Inferior parietal cortex (tissue), 1 donor: Measurements from ENCODE around the gene HOXD11.

Experiments
- DNase-seq: peaks from one replicate; pipeline ENCODE4 v3.0.0-alpha.2; 2016; ENCODE audit errors: extremely low spot score

HOXD11 gene

GRCh38 chr2:176106581-176107539, at the start of gene HOXD11:
TSS of gene HOXD11 (plus strand) at chr2:176107280. CDS start at chr2:176107356, 76 bp downstream.
- DNase-seq = no peak

GRCh38 chr2:176063958-176064357, 43.1 kb upstream of the HOXD11 start:
- DNase-seq = no peak

- no peak for DNase-seq
Measured at GRCh38 chr2:176066645-176067588, 40.2 kb upstream of the HOXD11 start.

DNA sequence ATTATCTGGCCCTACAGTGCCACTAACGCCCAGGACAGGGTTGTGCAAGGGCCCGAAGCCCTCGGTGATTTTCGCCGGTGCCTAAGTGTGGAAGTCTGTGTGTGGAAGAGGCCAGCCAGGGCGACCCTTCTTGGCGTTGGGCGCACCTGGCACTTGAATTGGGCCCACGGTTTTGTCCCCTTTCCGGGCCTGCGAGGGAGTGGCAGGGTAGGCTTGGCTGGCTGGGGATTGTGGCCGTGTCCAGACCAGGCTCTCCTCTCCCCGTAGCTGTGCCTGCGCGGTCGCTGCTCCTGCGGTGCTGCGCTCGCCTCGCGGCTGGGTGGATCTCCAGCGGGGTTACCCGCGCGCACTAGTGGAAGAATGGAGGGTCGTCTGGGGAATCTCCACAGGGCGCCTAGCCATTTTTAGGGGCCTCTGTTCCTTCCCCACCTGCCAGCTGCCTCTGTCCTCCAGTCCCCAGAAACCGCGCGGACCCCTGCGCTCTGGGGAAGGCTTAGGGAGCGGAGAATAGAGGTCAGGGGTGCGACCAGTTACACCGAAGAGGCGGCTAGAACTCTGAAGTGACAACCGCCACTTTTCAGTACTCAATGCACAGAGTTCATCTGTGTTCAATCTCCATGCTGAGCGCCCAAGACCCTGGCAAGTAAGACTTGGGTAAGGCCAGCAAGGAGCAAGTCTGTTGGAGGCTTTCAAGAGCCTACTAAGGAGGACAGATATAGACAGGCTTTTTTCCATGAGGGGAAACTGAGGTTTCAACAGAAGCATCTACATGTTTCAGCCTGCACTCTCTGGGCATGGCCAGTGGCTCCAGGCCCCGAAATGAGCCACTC, 39.3 kb upstream of the HOXD11 start:
- DNase-seq = no peak

GRCh38 chr2:176068419-176068832, 38.7 kb upstream of the HOXD11 start:
- no peak for DNase-seq

DNA sequence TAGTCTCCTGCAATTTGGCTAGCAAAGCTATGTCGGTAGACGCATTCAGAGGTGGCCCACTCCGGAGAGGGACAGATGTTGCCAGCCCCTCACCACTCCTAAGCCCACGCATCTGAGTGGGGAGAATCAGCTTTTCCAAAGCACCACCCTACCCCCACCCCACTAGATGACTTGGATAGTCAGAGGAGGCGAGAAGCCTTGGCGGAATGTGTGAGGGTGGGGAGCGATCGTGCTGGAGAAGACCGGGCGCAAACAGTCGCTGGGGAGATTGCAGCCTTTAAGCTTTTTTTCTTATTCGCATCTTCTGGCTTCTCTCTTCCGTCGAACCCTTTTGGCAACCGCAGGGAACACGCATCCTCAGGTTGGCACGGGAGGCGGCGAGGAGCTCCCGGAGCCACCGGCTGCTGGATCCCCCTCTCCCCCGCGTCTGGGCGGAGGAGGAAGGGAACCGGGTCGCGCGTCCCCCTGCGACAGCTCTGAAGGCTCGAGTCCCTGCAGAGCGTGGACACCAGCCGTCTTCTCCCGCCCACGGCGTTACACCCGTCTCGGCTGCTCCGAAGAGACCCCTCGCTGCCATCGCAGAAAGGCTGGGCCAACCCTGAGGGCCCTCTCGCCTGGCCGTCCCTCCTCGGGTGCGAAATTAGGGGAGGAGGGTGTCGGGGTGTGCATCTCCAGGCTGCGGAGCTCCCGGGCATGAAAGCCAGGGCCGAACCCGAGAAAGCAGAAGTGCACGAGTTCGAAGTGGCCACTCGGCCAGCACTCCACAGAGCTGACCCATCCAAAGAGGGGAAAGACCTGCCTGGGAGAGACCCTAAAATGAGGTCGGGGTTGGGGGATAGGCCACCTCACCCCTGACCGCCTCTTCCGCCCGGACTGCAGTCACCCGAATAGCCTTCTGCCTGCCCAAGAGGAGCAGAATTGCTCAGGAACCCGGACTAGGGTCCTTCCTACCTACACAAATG, 35.5 kb upstream of the HOXD11 start:
- DNase-seq = no peak

DNA sequence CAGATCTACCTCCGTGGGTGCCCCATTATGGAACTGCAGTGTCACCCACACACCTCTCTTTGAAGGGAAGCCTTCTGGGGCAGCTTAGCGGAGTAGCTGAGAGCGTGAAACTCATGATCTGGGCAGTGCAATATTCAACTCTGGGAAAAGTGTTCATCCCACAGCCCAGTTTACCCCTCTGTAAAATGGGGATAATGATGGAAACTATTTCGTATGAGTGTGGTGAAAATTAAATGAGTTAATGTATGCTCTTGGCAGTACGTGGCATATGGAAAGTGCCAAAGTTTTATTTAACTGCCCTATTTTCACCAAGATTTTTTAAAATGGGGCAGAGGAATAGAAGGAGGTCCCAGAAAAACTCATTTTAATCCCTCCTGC, 34.8 kb upstream of the HOXD11 start:
- no peak for DNase-seq

DNA sequence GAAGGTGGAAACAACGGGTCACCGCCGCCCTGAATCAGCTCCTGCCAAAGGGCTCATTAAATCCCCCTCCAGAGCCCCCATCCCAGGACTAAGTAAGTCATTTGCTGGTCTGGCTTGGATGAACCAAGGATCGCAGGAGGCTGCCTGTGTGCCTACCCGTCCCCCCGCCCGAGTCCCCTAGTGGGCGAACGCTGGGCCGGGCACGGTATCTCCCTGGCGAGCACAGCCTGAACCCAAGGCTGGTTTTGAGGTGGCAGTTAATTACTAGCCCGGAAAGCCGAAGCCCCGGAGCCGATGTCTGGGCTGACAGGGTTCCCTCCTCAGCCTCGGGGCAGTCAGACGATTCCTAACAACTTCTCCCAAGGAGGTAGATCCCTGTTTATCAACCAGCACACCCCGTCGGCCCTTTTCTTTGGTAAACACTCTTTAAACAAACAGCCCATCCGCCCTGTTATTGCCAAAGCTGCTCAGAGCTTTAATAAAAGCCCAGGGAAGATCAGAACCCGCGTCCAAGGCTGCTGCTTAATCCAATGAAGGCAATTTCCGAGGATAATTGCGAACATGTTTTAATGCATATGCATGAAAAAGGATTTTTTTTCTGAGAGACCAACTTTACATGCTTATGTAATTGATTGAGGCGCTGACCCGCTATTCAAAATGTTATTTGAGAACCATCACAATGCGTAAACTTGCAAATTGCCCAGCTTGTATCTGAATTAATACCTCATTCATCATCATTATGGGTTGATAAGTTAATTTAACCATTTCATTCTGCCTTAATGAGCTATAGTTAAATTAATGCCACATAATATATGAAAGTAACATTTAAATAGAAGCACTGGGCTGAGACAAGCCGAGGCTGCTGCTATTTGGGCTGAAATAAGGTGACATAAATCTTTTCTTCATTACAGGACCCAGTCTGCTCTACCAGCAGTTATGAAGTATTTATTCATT, 33.9 kb upstream of the HOXD11 start:
- DNase-seq = no peak

- no peak for DNase-seq
Measured at GRCh38 chr2:176074919-176075425, 32.1 kb upstream of the HOXD11 start.

GRCh38 chr2:176075481-176075880, 31.6 kb upstream of the HOXD11 start:
- DNase-seq = no peak

DNA sequence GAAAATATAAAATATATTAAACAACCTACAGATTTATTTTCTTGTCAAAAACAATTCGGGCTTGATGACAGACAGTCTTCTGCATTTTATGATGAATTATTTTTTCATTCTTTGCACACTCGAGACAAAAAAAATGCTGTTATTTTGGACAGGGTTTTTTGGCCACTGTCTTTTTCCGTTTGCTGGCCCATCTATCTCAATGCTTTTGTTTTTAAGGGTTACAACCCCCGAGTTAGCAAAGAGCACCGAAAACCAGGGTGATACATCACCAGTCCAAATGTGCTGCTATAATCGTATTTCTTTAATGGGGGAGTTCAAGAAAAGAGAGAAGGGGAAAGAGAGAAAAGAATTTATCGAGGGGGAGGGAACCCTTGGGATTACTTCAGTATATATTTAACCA, 31.0 kb upstream of the HOXD11 start:
- no peak for DNase-seq

DNA sequence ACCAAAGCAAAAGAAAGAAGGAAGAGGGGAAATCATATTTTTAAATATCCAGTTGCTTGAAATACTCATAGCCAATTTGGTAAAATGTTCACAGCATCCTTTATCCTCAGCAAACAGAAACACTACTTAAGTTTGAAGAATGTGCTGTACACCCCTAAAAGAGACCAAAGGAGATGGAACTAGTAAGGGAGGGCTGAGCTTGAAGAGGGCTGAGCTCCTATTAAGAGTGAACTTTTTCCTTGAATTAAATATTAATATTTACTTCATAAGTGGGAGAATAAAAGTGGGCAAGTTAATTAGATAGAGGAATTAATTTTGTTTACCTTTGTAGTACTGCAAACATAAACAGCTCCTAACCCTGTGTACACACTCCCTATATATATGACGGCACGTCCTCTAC, 30.3 kb upstream of the HOXD11 start:
- no peak for DNase-seq

DNA sequence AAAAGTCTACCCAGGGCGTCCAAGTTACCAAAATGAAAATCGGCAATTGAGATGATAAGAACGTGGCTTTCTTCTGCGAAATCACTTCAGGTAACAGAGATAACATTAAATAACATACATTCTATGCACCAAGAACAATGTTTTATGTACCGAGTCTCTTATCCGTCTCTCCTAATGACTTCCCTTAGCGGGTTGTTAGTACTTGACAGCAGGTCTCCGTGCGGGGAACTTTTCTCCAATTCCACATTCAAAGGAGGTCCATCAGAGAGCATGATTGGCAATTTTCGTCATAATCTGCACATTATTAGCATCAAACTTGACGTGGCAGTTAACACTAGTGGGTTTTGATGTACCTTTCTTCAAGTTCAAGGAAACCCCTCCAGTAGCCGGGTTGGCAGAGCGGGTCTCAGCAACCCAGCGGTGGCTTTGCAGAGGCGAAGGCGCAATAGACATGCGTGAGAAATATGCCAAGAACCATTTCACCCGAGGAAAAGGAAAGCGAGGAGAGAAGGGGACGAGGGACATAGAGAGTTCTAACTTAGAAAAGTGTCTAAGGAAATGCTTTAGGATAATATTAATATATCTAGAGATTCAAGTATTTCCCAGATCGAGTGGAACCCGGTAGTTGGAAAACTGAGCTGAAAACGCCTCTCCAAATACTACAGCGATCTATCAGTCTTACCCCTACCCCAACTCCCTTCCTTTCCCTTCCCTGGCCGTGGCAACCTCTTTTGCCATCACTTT, 28.4 kb upstream of the HOXD11 start:
- DNase-seq = no peak

DNA sequence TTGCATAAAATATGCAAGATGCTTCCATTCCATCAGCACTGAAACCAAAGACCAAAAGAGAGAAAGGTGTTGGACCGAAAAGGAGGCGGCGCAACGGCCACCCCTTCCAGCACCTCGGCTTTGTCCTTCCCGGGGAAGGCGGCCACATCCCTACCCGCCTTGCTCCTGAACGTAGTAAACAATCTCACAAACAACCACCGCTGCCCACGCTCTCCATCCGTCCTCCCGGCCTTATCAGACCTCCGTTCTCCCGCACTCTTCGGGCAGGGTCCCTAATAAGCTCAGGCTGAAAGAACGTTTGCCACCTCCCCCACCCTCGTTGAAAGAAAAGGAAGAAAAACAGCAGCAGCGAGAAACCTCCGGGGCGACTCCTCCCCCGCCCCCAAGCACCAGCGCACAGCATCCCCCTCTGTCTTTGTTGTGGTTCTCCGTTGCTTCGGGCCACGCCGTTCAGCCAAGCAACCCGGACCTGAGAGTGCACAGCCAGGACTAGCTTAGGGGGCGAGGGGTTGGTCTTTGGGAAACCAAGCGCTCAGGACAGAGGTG, 27.7 kb upstream of the HOXD11 start:
- no peak for DNase-seq

- DNase-seq = no peak
Measured at GRCh38 chr2:176079831-176080539, 27.1 kb upstream of the HOXD11 start.

GRCh38 chr2:176080540-176081375, 26.3 kb upstream of the HOXD11 start:
- no peak for DNase-seq
